Sigmoid colon (tissue), 4 donors: ENCODE measurements around the gene AGTR1.

Experiments
- EP300 ChIP-seq, 4 donors: sonication (generic); formaldehyde crosslinking; IDR thresholded peaks; one replicate each; pipeline ENCODE4 v1.6.1; 2017; ENCODE audit warnings: antibody characterized with exemption in 4 of 4
- POLR2A ChIP-seq, 2 donors: fragments of 450-650 bp; IDR thresholded peaks; one replicate each; pipeline ENCODE4 v1.6.1; 2016; ENCODE audit warnings: antibody characterized with exemption in 2 of 2, mild to moderate bottlenecking in 2 of 2, moderate library complexity in 2 of 2
- TF ChIP-seq, protein P1 (sequence below), 4 experiments: fragments of 450-650 bp in 3 of 4; fragments of 200-600 bp in 1 of 4; IDR thresholded peaks; one replicate each; pipeline ENCODE4 v1.5.1; 2016 to 2019; ENCODE audit warnings: antibody characterized with exemption in 4 of 4, mild to moderate bottlenecking in 3 of 4, moderate library complexity in 2 of 4

- no peak for TF ChIP-seq POLR2A (IDR thresholded peaks at IDR 0.05)
- TF ChIP-seq, protein P1, sequence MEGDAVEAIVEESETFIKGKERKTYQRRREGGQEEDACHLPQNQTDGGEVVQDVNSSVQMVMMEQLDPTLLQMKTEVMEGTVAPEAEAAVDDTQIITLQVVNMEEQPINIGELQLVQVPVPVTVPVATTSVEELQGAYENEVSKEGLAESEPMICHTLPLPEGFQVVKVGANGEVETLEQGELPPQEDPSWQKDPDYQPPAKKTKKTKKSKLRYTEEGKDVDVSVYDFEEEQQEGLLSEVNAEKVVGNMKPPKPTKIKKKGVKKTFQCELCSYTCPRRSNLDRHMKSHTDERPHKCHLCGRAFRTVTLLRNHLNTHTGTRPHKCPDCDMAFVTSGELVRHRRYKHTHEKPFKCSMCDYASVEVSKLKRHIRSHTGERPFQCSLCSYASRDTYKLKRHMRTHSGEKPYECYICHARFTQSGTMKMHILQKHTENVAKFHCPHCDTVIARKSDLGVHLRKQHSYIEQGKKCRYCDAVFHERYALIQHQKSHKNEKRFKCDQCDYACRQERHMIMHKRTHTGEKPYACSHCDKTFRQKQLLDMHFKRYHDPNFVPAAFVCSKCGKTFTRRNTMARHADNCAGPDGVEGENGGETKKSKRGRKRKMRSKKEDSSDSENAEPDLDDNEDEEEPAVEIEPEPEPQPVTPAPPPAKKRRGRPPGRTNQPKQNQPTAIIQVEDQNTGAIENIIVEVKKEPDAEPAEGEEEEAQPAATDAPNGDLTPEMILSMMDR (IDR thresholded peaks at IDR 0.05), result no peak
- TF ChIP-seq EP300 (IDR thresholded peaks at IDR 0.05), result no peak
These were observed 65.5 kb downstream of the AGTR1 start for GRCh38 chr3:148763156-148763680.
